Measurements from ENCODE around the gene AFF3.

The AFF3 gene

GRCh38 chr2:99862566-99862965, 279.8 kb downstream of the AFF3 start:
- no peak for DNase-seq

DNA sequence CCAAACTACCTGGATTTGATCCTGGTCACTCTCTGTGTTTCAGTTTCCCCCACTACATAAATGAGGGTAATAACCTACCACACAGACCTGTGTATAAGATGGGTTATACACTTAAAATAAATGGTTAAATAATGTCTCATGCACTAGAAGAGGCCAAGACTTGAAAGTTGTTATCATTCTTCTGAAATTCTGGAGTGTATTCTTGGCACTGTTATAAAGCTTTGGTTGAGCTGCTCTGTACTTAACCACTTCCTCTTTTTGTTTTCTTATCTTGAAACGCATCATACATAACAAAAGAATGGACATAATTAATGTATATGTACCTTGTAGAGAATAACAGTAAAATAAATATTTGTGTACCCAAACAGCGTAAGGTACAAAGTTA, 281.0 kb downstream of the AFF3 start:
- DNase-seq = no peak

DNA sequence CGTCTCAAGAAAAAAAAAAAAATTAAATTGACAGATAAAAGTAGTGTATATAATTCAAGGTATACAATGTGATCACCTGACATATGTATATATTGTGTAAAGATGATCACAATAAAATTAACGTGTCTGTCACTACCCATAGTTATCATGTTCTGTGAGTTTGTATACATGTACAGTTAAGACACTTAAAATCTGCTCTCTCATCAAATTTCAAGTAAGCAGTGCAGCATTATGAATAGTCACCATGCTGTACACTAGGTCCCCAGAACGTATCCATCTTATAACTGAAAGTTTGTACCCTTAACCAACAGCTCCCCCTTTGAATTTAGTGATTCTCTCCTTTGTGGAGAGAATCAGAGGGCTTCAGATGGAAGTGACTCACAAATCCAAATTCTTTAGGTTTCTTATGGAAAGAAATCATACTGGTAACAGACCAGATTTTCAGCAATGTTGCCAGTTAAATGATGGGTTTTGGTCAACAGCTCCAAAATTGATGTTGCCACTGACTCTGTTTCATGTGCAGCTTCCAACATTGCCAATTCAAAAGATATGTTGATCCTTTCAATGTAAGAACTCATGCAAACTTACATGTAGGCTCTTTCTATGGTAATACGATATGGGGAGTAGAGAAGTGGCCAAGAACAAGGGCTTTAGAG, 281.5 kb downstream of the AFF3 start:
- no peak for DNase-seq

DNA sequence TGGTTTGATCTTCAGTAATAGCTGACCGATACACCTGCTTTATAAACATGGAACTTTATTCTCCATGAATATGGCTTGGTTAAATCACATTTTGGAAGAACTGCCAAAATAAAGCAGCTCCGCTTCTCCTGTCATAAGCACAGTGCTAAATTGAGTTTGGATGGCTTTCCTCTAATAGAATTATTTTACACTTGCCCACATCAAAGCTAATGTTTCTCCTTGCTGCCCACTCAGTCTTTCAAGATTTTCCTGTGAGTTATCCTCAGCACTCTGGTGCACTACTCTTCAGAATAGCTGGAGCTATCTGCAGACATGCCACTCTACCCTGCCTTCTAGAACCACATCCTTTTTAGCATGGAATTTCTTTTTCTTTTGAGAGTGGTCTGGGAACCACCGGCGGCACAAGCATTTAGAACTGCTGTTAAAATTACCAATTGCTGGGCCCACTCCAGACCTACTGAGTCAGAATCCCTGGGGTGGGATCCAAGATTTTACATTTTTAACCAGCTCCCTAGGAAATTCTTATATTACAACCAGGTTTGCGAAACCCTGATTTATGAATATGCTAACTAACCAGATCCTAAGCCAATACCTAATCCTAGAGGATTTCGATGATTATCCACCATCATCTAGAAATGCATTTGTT, 283.3 kb downstream of the AFF3 start:
- DNase-seq = no peak

DNA sequence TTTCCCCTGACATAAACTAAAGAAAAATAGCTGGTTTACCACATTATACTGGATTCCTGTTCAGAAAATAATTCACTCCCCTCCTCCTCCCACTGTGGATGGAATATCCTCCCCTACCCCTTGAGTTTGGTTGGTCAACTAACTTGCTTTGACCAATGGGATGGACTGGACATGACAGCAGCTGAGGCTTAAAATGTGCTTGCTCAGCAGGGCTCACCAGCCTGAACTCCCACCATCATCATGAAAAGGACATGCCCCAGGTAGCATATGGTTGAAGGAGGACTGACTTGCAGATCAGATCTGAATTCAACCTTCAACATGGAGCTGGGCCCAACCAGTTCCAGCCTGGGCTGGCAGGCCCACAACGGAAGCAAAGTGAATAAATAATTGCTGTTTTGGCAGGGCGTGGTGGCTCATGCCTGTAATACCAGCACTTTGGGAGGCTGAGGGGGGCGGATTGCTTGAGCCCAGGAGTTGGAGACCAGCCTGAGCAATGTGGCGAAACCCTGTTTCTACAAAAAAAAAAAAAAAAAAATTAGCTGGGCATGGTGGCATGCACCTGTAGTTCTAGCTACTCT, 284.4 kb downstream of the AFF3 start:
- no peak for DNase-seq

- no peak for DNase-seq
These were observed 285.0 kb downstream of the AFF3 start for GRCh38 chr2:99857372-99857771.

DNA sequence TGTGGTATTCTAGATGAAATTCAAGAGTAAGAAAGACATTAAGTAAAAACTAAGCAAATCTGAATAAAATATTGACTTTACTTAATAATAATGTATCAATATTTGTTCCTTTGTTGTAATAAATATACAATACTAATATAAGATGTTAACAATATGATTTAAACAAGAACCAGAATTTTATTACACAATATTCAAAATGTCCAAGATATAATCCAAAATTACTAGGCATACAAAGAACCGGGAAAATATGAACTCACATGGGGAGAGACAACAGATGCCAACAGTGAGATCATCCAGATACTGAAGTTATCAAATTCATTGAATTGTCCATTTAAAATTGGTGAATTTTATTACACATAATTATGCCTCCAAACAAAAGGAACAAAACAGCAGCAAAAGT, 286.3 kb downstream of the AFF3 start:
- no peak for DNase-seq

- no peak for DNase-seq
These were observed 288.0 kb downstream of the AFF3 start for GRCh38 chr2:99854236-99854852.

DNA sequence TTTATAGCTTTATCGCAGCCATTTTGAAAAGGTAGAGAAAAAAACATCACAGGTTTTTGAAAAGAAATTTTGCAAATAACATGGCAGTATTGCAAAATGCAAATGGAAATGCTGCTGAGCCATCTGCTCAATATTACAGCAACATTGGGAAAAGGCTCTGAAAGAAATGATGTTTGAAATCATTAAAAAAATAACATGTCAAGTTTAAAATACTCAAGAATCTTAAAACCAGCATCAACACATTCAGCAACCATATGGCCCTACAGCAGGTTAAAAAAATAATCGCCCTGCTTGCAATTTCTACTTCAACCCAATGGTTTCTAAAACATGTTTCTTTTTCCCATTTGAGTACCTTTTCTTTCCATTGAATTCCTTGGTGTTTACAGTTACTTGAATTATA, 289.4 kb downstream of the AFF3 start:
- DNase-seq = no peak

- DNase-seq = no peak
These were observed 289.9 kb downstream of the AFF3 start for GRCh38 chr2:99852376-99852934.

DNA sequence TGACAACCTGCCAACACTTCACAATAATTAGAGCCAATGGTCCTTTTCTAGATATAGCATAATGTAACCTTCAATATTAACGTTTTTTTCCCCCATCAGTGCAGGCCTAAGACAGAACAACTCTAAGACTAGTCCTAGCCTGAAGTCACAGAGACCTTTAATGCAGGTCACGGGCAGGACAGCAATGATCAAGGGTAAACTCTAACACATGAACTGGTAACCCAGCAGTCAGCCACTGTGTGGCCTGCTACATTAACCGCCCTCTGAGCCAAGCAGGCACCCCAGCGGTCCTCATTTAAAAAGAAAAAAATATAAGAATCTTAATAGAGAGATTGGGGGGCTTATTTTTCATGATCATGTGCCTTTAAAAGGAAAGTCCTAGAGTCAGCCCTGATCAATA, 290.6 kb downstream of the AFF3 start:
- no peak for DNase-seq

DNA sequence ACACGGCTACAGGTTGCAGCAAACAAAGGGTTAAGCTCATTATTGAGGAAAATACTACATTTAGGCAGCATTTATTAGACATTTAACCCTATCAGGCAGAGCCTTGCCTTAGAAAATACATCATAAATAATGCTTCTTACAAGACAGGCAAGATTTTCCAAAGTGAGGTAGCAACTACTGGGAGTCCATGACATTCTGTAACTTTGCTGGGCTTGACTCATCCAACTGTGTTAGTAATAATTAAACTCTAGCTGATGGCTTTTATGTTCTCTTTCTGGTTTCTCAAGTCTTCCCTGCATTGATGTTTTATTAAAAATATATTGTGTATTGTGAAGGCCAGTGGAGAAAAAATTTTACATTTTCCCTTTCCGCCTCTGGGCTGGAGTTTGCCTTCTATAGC, 291.3 kb downstream of the AFF3 start:
- DNase-seq = no peak

DNA sequence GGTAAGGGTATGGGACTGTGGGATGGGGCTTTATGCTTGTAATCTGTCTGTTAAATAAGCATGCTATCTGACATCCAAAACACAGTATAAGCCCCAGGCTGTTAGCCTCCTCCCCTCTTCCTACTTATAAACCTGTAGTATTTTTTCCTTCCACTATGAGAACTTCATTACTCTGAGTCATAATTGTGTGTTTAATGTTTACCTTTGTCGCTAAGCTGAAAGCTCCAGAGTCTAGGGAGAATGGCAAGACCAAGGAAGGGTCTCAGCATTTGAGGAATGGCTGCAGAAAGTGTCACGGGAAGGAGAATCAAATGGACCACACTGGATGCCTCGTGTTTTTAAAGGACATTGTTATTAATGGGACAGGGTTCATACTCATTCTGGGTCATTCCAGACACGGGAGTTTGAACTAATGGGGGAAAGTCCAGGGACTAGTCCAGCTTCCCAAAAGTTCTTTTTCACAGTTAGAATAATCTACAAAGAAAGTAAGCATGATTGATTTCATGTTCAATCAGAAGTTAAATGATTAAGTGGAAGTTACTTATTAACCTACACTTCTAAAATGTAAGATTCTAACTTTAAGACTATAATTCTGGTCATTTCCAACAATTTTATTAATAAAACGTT, 292.2 kb downstream of the AFF3 start:
- DNase-seq = no peak

GRCh38 chr2:99846462-99847107, 295.8 kb downstream of the AFF3 start:
- DNase-seq = no peak

DNA sequence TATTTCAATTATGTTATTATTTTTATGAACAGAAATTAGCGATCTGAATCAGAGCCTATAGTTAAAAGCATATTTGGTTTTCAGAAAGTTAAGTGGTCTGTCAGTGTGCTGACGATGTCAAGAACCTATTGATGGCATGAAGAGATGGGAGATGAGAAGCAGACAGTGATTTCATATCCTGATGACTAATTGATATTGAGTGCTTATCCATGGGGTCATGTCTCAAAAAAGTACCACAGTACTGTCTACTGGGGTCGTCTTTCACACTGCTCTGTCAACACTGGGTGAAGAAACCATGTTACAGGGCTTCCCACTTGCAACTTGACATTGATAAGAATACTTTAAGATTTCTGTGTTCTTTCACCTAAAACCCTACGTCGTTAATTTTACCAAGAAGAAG, 297.1 kb downstream of the AFF3 start:
- no peak for DNase-seq

- no peak for DNase-seq
These were observed 299.9 kb downstream of the AFF3 start for GRCh38 chr2:99842451-99842850.

- no peak for DNase-seq
These were observed 300.6 kb downstream of the AFF3 start for GRCh38 chr2:99841749-99842148.

- DNase-seq = no peak
These were observed 301.6 kb downstream of the AFF3 start for GRCh38 chr2:99840831-99841230.

DNA sequence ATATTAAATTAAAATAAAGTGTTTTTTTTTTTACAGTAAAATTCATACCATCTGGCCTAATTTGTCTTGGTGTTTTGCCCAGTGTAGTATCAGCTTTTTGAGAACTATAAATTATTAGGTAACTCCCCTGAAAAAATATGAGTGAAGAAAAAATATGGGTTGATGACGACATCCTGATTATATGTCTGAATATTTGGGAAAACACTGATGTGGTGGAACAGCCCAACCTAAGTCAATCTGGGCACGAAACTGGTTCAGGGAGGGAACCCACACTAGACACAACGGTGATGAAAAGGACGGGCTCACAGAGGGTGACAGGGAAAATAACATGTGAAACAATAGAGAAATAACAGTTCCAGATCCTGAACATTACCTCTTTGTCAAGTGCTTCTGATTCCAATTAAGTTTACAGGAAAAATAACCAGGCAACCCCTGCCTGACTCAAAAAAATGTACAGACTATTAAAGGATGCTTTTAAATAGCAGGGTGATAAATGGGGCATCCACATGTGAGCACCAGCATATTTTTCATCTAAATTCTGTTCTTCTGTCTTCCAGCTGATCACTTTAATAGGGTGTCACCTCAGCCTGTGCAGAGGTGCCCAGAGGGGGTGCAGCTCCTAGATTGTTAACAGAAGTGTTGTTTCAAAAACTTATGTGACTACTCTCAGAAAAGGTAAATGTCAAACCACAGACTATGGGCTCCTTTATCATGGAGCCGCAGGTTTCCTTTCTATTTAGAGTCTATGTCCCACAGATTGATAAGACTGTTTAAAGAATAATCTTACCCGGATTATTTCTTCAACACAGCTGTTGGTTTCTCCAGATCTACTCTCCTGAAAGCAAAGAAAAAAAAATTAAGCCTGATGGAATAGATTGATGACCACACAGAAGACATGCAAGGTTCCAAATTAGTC, 305.4 kb downstream of the AFF3 start:
- no peak for DNase-seq

GRCh38 chr2:99834426-99834825, 308.0 kb downstream of the AFF3 start:
- no peak for DNase-seq
